ENCODE results near the gene ROCK2.

- no peak for TF ChIP-seq CTCF (IDR thresholded peaks at IDR 0.05)
- TF ChIP-seq POLR2A (IDR thresholded peaks at IDR 0.05): no peak
Measured at GRCh38 chr2:11311543-11311942, 32.9 kb downstream of the ROCK2 start.
